Mucosa of descending colon (tissue), 3 donors: ENCODE measurements around the gene RAB12. TPM values are rescaled to one million over a fixed set of nuclear protein-coding genes. Genes with fewer than 3 reads are reported as not detected.

Source experiments
- ATAC-seq: fragments of 200-7000 bp; cut with Tn5 transposase; one replicate; pipeline ENCODE4 v1.9.1; 2020; ENCODE audit warnings: mild to moderate bottlenecking, moderate library complexity
- DNase-seq, 3 donors: peaks; one replicate each; pipeline ENCODE4 v3.0.0-alpha.2; 2020
- H3K36me3 ChIP-seq: fragments of 200-600 bp; one replicate; pipeline ENCODE4 v1.8.0; 2021; ENCODE audit warnings: low read depth, mild to moderate bottlenecking
- H3K4me1 ChIP-seq: fragments of 200-600 bp; one replicate; pipeline ENCODE4 v1.8.0; 2021; ENCODE audit warnings: low read depth, mild to moderate bottlenecking
- H3K4me3 ChIP-seq: fragments of 200-600 bp; one replicate; pipeline ENCODE4 v1.8.0; 2021; ENCODE audit warnings: mild to moderate bottlenecking
- H3K9me3 ChIP-seq: fragments of 200-600 bp; one replicate; pipeline ENCODE4 v1.8.0; 2021; ENCODE audit warnings: mild to moderate bottlenecking
- intact Hi-C, 2 donors: fragments of 100-400 bp; cut with DNase I in 1 of 2; cut with micrococcal nuclease in 1 of 2; formaldehyde crosslinking; loops; one replicate each; pipeline versions ENCODE4 v1.11.0 to v1.11.1; 2022; cut with DNase I, micrococcal nuclease
- total RNA-seq, 3 donors: library from RNA; stranded (reverse); fragmentation: NEBNext Ultra II Directional in 2 of 3; extraction: Animal tissue kit (Norgen Biotek cat#: 25700) in 2 of 3; gene quantifications; one replicate each; pipeline versions ENCODE4 v1.2.1 to v1.2.4, GENCODE V29; 2021 to 2023
- TF ChIP-seq, protein P1 (sequence below): fragments of 200-600 bp; IDR thresholded peaks from one replicate; pipeline ENCODE4 v1.8.0; 2022; ENCODE audit warnings: antibody characterized with exemption, mild to moderate bottlenecking
- donor health status: DM: no; HTN: no; CAD: no; lungs with moderate emphysema.
- donor health status: DM: no; HTN: no; CAD: no.
- donor health status: DM: no; HTN: yes; CAD: no.

The RAB12 gene
- total RNA-seq, 3 donors from 2014 or later = 14.2 to 48.2 (median 20.2) TPM

DNA sequence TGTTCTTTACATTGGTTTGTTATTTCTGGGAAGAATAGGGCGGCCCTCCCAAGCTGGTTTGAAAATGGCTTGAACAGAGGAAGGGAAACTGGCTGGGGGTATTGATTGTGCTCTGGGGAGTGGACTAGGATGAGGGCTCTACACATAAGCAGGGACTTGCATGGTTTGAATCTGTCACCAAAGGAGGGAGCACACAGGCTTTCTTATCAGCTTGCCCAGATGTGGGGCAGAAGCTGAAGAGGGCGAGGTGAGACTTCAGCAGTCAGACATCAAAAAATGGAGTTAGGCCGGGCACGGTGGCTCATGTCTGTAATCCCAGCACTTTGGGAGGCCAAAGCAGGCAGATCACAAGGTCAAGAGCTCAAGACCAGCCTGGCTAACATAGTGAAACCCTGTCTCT lies 7.2 kb upstream of the RAB12 start:
- TF ChIP-seq, protein P1, sequence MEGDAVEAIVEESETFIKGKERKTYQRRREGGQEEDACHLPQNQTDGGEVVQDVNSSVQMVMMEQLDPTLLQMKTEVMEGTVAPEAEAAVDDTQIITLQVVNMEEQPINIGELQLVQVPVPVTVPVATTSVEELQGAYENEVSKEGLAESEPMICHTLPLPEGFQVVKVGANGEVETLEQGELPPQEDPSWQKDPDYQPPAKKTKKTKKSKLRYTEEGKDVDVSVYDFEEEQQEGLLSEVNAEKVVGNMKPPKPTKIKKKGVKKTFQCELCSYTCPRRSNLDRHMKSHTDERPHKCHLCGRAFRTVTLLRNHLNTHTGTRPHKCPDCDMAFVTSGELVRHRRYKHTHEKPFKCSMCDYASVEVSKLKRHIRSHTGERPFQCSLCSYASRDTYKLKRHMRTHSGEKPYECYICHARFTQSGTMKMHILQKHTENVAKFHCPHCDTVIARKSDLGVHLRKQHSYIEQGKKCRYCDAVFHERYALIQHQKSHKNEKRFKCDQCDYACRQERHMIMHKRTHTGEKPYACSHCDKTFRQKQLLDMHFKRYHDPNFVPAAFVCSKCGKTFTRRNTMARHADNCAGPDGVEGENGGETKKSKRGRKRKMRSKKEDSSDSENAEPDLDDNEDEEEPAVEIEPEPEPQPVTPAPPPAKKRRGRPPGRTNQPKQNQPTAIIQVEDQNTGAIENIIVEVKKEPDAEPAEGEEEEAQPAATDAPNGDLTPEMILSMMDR = no peak
- intact Hi-C loops = no loop called here

DNA sequence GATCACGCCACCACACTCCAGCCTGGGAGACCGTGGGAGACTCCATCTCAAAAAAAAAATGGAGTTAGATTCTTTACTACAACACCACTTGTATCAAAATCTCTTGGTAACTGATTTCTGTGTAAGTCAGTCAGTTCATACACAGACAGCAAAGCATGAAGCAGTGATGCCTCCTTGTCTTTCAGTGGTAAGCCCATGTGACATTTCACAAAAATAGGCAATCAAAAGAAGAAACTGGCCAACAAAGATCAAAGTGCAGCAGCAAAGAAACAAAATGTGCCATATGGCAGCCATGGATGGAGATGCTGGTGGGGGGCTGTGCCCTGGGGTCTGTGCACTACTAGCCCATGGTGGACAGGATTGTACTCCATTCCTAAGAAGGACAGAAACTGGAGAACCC lies 6.7 kb upstream of the RAB12 start:
- H3K4me3 ChIP-seq = no peak overlapping the region
- DNase-seq (no peak), ATAC-seq (no peak)
- no peaks in the 10 kb centered on the region for H3K4me1 ChIP-seq
- no peaks in the 10 kb centered on the region for H3K9me3 ChIP-seq
- H3K36me3 ChIP-seq = no peaks in the 10 kb centered on the region
- TF ChIP-seq, protein P1 = no peak
- intact Hi-C loops = no loop called here

More for the DNA sequence above, 7.2 kb upstream of the RAB12 start:
- Histone ChIP-seq H3K36me3 (no peaks in the 10 kb centered on the region), H3K4me1 (no peaks in the 10 kb centered on the region), H3K9me3 (no peaks in the 10 kb centered on the region), H3K4me3 (no peak overlapping the region)
- ATAC-seq (no peak), DNase-seq (no peak)

DNA sequence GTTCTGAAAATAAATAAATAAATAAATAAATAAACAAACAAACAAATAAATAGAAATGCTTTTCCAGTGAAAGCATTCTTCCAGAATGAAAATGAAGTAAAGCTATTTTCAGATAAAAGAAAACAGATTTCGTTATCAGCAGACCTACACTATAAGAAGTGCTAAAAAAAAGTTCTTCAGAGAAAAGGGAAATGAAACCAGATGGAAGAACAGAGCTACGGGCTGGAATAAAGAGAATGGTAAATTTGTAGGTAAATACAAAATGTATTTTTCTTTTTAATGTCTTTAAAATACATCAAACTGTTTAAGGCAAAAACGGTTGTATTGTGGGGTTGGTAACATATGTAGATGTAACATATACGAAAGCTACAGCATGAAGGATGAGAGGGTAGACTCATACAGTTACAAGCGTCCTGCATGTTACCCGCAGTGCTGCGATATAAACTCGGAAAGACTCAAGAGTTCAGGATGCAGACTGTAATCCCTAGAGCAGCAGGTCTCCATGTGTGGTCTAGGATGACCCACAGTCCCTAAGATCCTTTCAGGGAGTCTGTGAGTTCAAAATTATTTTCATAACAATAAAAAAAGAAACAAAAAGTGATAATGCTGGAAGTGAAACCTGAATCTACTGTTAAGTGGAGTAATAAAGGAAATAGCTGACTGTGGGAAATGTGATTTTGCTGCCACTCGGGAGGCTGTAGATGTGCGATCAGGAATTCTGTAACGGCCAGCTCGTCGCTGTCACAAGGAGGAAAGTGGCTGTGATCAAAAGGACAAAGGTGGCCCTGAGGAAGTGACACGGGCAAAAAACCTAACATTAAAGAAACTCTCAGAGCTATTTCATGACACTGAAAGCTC lies 5.3 kb upstream of the RAB12 start:
- intact Hi-C loops = no loop called here

DNA sequence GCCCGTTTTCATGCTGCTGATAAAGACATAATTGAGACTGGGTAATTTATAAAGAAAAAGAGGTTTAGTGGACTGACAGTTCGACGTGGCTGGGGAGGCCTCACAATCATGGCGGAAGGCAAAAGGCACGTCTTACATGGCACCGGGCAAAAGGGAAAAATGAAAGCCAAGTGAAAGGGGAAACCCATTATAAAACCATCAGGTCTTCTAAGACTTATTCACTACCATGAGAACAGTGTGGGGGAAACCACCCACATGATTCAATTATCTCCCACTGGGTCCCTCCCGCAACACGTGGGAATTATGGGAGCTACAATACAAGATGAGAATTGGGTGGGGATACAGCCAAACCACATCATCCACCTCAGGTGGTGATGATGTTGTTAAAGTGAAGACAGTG lies 3.3 kb upstream of the RAB12 start:
- intact Hi-C loops = no loop called here
- ATAC-seq (no peak), DNase-seq (no peak)
- no peaks in the 10 kb centered on the region for H3K36me3 ChIP-seq
- H3K9me3 ChIP-seq = no peaks in the 10 kb centered on the region
- TF ChIP-seq, protein P1 = no peak
- no peak overlapping the region for H3K4me3 ChIP-seq
- H3K4me1 ChIP-seq = peaks cover 5% of the 10 kb centered on the region

More for the DNA sequence above, 5.3 kb upstream of the RAB12 start:
- Histone ChIP-seq H3K36me3 (no peaks in the 10 kb centered on the region), H3K9me3 (no peaks in the 10 kb centered on the region), H3K4me1 (no peaks in the 10 kb centered on the region), H3K4me3 (no peak overlapping the region)
- TF ChIP-seq, protein P1 = no peak
- ATAC-seq = no peak
- no peak for DNase-seq

DNA sequence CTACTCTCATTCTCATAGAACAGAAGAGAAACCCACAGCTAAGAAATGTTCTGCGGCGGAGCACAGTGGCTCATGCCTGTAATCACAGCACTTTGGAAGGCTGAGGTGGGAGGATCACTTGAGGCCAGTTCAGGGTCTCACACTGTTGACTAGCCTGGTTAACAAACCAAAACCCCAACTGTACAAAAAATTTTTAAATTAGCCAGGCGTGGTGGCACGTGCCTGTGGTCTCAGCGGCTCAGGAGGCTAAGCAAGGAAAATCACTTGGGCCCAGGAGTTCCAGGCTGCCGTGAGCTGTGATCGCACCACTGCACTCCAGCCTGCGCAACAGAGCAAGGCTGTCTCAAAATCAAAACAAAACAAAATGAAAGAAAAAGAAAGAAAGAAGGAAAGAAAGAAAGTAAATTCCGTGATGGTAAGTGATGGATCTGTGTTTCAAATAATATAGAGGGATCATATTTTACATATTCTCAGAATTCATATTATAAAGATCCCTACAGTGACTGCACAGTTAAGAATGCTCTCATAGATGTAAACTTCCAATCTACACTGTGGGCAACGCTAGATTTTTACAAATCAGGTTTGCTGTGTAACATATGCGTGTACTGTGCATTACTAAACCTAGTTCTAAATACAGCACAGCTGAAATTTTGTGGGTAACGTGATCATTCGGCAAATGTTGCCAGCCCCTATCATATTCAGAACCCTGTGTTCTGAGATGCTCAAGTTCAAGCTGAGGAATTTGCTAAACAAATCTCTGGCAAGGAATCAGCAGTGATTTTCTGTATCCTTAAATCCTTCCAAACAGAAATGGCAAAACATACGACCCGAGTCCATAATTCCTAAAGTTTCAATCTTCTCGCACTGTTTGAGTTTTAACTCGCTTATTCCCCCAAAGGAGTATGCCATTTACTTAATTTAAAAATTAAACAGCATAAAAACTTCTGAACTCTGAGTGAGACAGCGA lies 1.2 kb upstream of the RAB12 start:
- ATAC-seq (no peak), DNase-seq (no peak)
- H3K4me3 ChIP-seq = no peak overlapping the region
- TF ChIP-seq, protein P1 = no peak
- H3K4me1 ChIP-seq = peaks cover 15% of the 10 kb centered on the region
- H3K9me3 ChIP-seq = no peaks in the 10 kb centered on the region
- no peaks in the 10 kb centered on the region for H3K36me3 ChIP-seq
- intact Hi-C loops = no loop called here
